GM12873 (cell line): ENCODE results near the gene INMT.

ENCODE experiments used
- TF ChIP-seq, protein P1 (sequence below): IDR thresholded peaks from 2 replicates; pipeline ENCODE4 v1.5.1; 2012; ENCODE audit warnings: low read depth, mild to moderate bottlenecking, moderate library complexity, low read length, control low read depth; ENCODE audit not compliant: insufficient read depth; ENCODE audit errors: missing control alignments

Gene INMT

DNA sequence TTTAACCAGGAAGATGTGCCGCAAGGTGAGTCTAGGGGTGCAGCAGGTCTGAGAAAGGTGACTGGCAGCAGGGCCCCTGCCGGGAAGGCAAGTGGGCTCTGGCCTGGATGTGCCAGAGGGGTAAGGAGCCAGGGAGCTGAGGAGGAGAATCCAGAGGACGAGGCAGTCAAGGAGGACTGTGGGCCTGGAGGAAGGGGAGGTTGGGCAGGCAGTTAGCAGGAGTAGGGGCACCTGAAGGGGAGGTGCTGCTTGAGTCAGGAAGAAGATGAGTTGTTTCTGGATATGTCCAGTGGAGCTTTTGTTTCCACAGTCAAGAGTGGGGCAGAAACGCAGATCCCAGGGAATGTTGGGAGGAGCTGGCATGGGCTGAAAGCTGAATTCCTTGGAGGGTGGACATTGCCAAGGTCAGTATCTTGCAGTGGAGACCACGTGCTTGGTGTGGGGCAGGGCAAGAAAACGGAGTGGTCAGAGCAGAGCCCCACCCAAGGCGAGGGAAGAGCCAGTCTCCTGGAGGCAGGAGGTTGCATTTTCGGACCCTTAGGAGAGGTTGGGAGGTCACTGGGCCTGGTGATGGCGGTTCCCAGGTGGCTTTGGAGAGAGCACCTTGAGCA lies 53.3 kb downstream of the INMT start:
- TF ChIP-seq, protein P1, sequence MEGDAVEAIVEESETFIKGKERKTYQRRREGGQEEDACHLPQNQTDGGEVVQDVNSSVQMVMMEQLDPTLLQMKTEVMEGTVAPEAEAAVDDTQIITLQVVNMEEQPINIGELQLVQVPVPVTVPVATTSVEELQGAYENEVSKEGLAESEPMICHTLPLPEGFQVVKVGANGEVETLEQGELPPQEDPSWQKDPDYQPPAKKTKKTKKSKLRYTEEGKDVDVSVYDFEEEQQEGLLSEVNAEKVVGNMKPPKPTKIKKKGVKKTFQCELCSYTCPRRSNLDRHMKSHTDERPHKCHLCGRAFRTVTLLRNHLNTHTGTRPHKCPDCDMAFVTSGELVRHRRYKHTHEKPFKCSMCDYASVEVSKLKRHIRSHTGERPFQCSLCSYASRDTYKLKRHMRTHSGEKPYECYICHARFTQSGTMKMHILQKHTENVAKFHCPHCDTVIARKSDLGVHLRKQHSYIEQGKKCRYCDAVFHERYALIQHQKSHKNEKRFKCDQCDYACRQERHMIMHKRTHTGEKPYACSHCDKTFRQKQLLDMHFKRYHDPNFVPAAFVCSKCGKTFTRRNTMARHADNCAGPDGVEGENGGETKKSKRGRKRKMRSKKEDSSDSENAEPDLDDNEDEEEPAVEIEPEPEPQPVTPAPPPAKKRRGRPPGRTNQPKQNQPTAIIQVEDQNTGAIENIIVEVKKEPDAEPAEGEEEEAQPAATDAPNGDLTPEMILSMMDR = no peak

DNA sequence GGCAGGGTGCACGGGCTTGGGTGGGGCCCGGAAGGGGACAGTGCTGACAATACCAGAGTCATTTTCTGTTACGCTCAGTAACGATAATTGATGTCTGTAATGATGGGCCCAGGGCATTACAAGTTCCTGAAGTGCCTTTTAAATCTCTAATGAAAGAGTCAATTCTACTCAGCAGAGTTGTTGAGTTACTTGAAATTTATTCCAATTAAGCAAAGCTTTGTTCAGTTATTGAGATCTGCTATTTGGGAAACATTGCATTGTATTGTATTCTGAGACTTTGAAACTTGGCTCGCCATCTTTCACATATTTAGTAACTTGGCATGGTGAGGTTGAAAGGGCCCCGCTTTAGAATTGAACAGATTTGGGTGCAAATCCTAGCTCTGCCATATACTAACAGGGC lies 54.0 kb downstream of the INMT start:
- TF ChIP-seq, protein P1 = no peak
